Body of pancreas (tissue), 4 donors: ENCODE measurements around the gene RFK. TPM values are rescaled to one million over a fixed set of nuclear protein-coding genes. Genes with fewer than 3 reads are reported as not detected.
A peak's percentile ranks its signal among the peaks of the same experiment; 100 is the strongest.

ENCODE experiments used
- ATAC-seq: fragments of 150-250 bp; one replicate; pipeline ENCODE4 v1.9.1; 2016
- DNase-seq, 4 donors: peaks; one replicate each; pipeline ENCODE4 v3.0.0-alpha.2; 2019
- H3K27ac ChIP-seq, 4 donors: fragments of 200-600 bp; sonication (generic); 1 replicate in 3 of 4; 2 replicates in 1 of 4; pipeline versions ENCODE4 v1.5.1 to v1.6.1; 2016 to 2019; ENCODE audit warnings: mild to moderate bottlenecking in 1 of 4, mixed read lengths in 1 of 4, moderate library complexity in 1 of 4
- H3K27me3 ChIP-seq, 2 donors: fragments of 200-600 bp; sonication (generic); one replicate each; pipeline ENCODE4 v1.6.0; 2016; ENCODE audit warnings: mild to moderate bottlenecking in 1 of 2
- H3K36me3 ChIP-seq, 2 donors: fragments of 200-600 bp; sonication (generic); replicated peaks in 1 of 2; 2 replicates each; pipeline ENCODE4 v1.5.1; 2016; ENCODE audit warnings: low read depth in 2 of 2; ENCODE audit not compliant: insufficient read depth in 1 of 2
- H3K4me1 ChIP-seq: fragments of 200-600 bp; sonication (generic); one replicate; pipeline ENCODE4 v1.6.0; 2016
- H3K4me3 ChIP-seq, 2 donors: fragments of 200-600 bp; sonication (generic); 1 replicate in 1 of 2; 2 replicates in 1 of 2; pipeline ENCODE4 v1.5.1; 2016 to 2019
- H3K9me3 ChIP-seq, 3 donors: fragments of 200-600 bp; sonication (generic); 1 replicate in 2 of 3; 2 replicates in 1 of 3; pipeline ENCODE4 v1.5.1; 2016
- POLR2A ChIP-seq, 3 donors: fragments of 450-650 bp; IDR thresholded peaks; one replicate each; pipeline ENCODE4 v1.6.1; 2016; ENCODE audit warnings: antibody characterized with exemption in 3 of 3, mild to moderate bottlenecking in 2 of 3
- WGBS, 2 donors: methylation state at CpG; one replicate each; pipeline ENCODE4 v1.1.5; 2017; 5-methylcytosine and 5-hydroxymethylcytosine counted together
- intact Hi-C: fragments of 100-400 bp; cut with DNase I; formaldehyde crosslinking; loops from one replicate; pipeline ENCODE4 v1.15.1; 2023
- total RNA-seq, 2 donors: library from RNA; depleted of rRNA; stranded (reverse); fragments of >200 nt; gene quantifications; one replicate each; pipeline ENCODE4 v1.1.0, GENCODE V29; 2016
- TF ChIP-seq, protein P1 (sequence below), 7 experiments: fragments of 450-650 bp in 4 of 7; fragments of 200-600 bp in 3 of 7; sonication (generic) in 3 of 7; IDR thresholded peaks; one replicate each; pipeline ENCODE4 v1.5.1; 2016 to 2019; ENCODE audit warnings: antibody characterized with exemption in 7 of 7

The RFK gene
- total RNA-seq, 2 donors from 2014 or later, result 7.6 to 13.0 TPM

DNA sequence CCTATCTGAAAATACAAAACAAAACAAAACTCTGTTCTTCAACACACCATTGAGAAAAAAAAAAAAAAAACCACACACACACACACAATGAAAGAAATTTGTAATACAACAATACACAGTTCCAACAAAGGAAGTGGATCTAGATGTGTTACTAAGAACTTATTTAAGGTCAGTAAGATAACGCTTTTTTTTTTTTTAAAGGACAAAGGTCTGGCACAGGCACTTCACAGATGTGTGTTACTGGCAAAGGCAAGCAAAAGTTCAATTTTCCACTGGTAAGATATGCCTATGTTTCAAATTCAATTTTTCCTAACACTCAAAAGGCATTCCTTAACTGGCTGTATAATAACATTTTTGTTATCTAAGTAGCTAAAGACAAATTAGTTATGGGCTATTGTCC is 3.6 kb downstream of the RFK start:
- TF ChIP-seq, protein P1, sequence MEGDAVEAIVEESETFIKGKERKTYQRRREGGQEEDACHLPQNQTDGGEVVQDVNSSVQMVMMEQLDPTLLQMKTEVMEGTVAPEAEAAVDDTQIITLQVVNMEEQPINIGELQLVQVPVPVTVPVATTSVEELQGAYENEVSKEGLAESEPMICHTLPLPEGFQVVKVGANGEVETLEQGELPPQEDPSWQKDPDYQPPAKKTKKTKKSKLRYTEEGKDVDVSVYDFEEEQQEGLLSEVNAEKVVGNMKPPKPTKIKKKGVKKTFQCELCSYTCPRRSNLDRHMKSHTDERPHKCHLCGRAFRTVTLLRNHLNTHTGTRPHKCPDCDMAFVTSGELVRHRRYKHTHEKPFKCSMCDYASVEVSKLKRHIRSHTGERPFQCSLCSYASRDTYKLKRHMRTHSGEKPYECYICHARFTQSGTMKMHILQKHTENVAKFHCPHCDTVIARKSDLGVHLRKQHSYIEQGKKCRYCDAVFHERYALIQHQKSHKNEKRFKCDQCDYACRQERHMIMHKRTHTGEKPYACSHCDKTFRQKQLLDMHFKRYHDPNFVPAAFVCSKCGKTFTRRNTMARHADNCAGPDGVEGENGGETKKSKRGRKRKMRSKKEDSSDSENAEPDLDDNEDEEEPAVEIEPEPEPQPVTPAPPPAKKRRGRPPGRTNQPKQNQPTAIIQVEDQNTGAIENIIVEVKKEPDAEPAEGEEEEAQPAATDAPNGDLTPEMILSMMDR (IDR thresholded peaks at IDR 0.05), result no peak
- TF ChIP-seq POLR2A (IDR thresholded peaks at IDR 0.05), result no peak
- intact Hi-C loops, result no loop called here

DNA sequence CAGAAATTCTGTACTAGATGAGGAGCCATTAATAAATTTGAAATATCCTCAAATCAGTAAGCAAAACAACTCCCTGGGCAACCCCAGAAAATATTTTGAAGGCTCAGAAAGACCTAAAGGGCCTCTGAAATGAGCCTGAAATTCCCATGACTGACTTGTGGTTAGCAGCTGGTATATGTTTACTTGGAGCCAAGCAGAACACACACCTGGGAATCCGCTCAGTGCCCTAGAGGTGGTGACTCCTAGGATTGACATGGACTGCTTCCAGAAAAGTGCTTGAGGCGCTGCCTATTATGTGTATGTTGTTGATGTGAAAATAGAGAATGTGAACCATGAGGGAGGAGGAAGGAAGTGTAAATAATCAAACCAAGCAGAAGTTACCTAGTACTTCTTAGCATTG is 14.7 kb downstream of the RFK start:
- intact Hi-C loops, result no loop called here
- Histone ChIP-seq H3K27me3 (no peaks in the 10 kb centered on the region), H3K36me3 (no peaks in the 10 kb centered on the region), H3K4me1 (peaks cover 25% of the 10 kb centered on the region), H3K9me3 (no peaks in the 10 kb centered on the region), H3K4me3 (no peak overlapping the region), H3K27ac (peak overlapping the region in 2 of 4 donors; percentile 23 to 49)
- ATAC-seq (peak; percentile 71), DNase-seq (peak; percentile 49 to 77 (median 74))
- TF ChIP-seq, protein P1 (IDR thresholded peaks at IDR 0.05), result peak in 2 of 7 experiments; percentile 4 to 6
- TF ChIP-seq POLR2A (IDR thresholded peaks at IDR 0.05), result no peak
- 35 to 47% methylated on average over 2 of the region's 2 CpGs for WGBS, 2 donors

More for the DNA sequence above, 3.6 kb downstream of the RFK start:
- DNase-seq (no peak), ATAC-seq (no peak)
- Histone ChIP-seq H3K4me1 (peaks cover 23% of the 10 kb centered on the region), H3K27ac (peak overlapping the region in 2 of 4 donors; percentile 6 to 32), H3K4me3 (no peak overlapping the region), H3K36me3 (peaks cover 0 to 6% of the 10 kb centered on the region in 2 donors), H3K9me3 (no peaks in the 10 kb centered on the region), H3K27me3 (no peaks in the 10 kb centered on the region)
- WGBS, 2 donors, result 19 to 22% methylated on average over 1 of the region's 1 CpG

DNA sequence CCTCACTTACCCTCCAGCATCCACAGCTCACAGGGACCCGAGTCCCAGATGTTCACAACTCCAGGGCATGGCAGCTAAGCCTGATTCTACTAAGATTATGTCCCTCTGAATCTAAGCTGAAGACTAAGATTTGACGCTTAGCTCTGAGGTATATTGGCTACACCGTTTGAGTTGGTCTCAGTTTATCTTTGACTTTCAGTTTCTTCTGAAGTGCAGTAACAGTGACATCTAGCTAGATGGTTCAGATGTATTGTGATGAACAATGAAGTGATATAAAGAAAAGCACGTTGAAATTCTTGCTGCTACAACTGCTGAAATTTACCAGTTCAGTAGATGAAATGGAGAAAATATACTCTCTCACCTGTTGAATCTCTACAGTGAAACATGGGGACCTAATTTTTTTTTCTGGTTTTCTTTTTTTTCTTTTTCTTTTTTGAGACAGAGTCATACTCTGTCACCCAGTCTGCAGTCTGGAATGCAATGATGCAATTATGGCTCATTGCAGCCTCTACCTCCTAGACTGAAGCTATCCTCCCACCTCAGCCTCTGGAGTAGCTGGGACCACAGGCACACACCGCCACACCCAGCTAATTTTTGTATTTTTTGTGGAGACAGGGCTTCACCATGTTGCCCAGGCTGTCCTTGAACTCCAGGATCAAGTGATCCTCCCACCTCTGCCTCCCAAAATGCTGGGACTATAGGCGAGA is 15.7 kb downstream of the RFK start:
- no peaks in the 10 kb centered on the region for H3K27me3 ChIP-seq
- H3K9me3 ChIP-seq, result no peaks in the 10 kb centered on the region
- ATAC-seq (no peak), DNase-seq (no peak)
- no peaks in the 10 kb centered on the region for H3K36me3 ChIP-seq
- H3K4me3 ChIP-seq, result no peak overlapping the region
- no peak for TF ChIP-seq POLR2A (IDR thresholded peaks at IDR 0.05)
- TF ChIP-seq, protein P1 (IDR thresholded peaks at IDR 0.05), result no peak
- H3K4me1 ChIP-seq, result peaks cover 35% of the 10 kb centered on the region
- WGBS, 2 donors, result 88 to 92% methylated on average over 6 of the region's 6 CpGs
- H3K27ac ChIP-seq, result no peak overlapping the region
- intact Hi-C loops, result no loop called here

DNA sequence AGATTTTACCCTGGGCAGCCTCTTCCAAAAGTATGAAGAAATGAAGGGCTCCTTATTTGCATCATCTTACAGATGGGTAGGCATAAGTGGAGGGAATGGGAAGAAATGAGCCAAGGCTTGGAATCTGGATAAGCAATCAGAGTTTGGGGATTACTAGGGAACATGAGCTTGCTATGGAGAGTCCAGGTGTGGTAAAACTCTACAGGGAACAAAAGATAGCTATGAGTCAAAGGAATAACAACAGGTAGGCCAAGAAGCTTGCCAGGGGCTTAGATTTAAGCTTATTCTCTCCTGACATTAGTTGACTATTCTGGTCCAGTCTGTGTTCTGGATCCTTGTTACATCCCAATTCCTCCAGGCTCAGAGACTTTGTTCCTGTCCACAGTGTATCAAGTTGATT is 16.4 kb downstream of the RFK start:
- ATAC-seq (no peak), DNase-seq (no peak)
- no peaks in the 10 kb centered on the region for H3K27me3 ChIP-seq
- no peak for TF ChIP-seq POLR2A (IDR thresholded peaks at IDR 0.05)
- TF ChIP-seq, protein P1 (IDR thresholded peaks at IDR 0.05), result no peak
- H3K9me3 ChIP-seq, result no peaks in the 10 kb centered on the region
- H3K4me1 ChIP-seq, result peaks cover 40% of the 10 kb centered on the region
- H3K36me3 ChIP-seq, result no peaks in the 10 kb centered on the region
- intact Hi-C loops, result no loop called here
- H3K4me3 ChIP-seq, result no peak overlapping the region
- no peak overlapping the region for H3K27ac ChIP-seq
